Right atrium auricular region (tissue), 2 donors: Measurements from ENCODE around the gene RIMBP2. TPM values are rescaled to one million over a fixed set of nuclear protein-coding genes. Genes with fewer than 3 reads are reported as not detected.

Experiments used
- total RNA-seq, 2 donors: library from RNA; depleted of rRNA; stranded (reverse); fragments of >200 nt; gene quantifications; one replicate each; pipeline ENCODE4 v1.1.0, GENCODE V29; 2016

RIMBP2 gene
- total RNA-seq, 2 donors from 2014 or later, result 0.04 TPM; not detected in 1

Other genes with a start within 250 kb of the RIMBP2 start
- gene STX2, start 123.0 kb upstream of the RIMBP2 start, total RNA-seq, result 10 to 100 TPM; 24.5 to 26.3 TPM
- 100 to 1,000 TPM; 122 to 156 TPM for gene RAN, start 155.8 kb upstream of the RIMBP2 start, total RNA-seq
- gene ADGRD1, start 237.6 kb upstream of the RIMBP2 start, total RNA-seq, result 100 to 1,000 TPM; 120 to 168 TPM